Cortex of kidney (tissue), 1 donor: Measurements from ENCODE around the gene KNDC1.
"Not testable (repeated sequence)": the region's sequence is repeated elsewhere in the genome, so short reads cannot be mapped to it uniquely, and the experiment has no call there.

Experiments
- DNase-seq: peaks from one replicate; lab custom pipeline; 2025; lab: John Stamatoyannopoulos, UW

The KNDC1 gene

GRCh38 chr10:133162178-133162909 is 2.3 kb downstream of the KNDC1 start:
- DNase-seq = no peak

GRCh38 chr10:133162910-133163856 is 3.2 kb downstream of the KNDC1 start:
- no peak for DNase-seq

GRCh38 chr10:133163889-133164815 is 4.1 kb downstream of the KNDC1 start:
- DNase-seq = no peak

GRCh38 chr10:133164816-133165555 is 5.0 kb downstream of the KNDC1 start:
- no peak for DNase-seq

- DNase-seq = no peak
Measured at GRCh38 chr10:133165556-133166503, 5.8 kb downstream of the KNDC1 start.

- no peak for DNase-seq
Measured at GRCh38 chr10:133166504-133166827, 6.4 kb downstream of the KNDC1 start.

- no peak for DNase-seq
Measured at GRCh38 chr10:133166828-133167692, 7.0 kb downstream of the KNDC1 start.

- no peak for DNase-seq
Measured at GRCh38 chr10:133167693-133168616, 7.9 kb downstream of the KNDC1 start.

GRCh38 chr10:133168617-133169031 is 8.6 kb downstream of the KNDC1 start:
- no peak for DNase-seq

- DNase-seq = no peak
Measured at GRCh38 chr10:133169173-133169947, 9.3 kb downstream of the KNDC1 start.

- no peak for DNase-seq
Measured at GRCh38 chr10:133170092-133170491, 10.1 kb downstream of the KNDC1 start.

GRCh38 chr10:133173860-133174640 is 14.0 kb downstream of the KNDC1 start:
- DNase-seq = no peak

- DNase-seq = no peak
Measured at GRCh38 chr10:133174689-133175263, 14.8 kb downstream of the KNDC1 start.

GRCh38 chr10:133175624-133176023 is 15.6 kb downstream of the KNDC1 start:
- DNase-seq = not testable (repeated sequence)

GRCh38 chr10:133176546-133176945 is 16.5 kb downstream of the KNDC1 start:
- no peak for DNase-seq
